Mucosa of stomach (tissue), 1 donor: ENCODE data around the gene ZNF777.
A peak's percentile ranks its signal among the peaks of the same experiment; 100 is the strongest.

ENCODE experiments used
- H3K27me3 ChIP-seq: one replicate; pipeline ENCODE4 v1.7.0; 2013; ENCODE audit warnings: mild to moderate bottlenecking, low read length; ENCODE audit not compliant: control insufficient read depth, insufficient read depth
- H3K36me3 ChIP-seq: one replicate; pipeline ENCODE4 v1.7.0; 2013; ENCODE audit warnings: low read length; ENCODE audit not compliant: control insufficient read depth, insufficient read depth
- H3K4me1 ChIP-seq: one replicate; pipeline ENCODE4 v1.7.0; 2013; ENCODE audit warnings: mild to moderate bottlenecking, low read length; ENCODE audit not compliant: control insufficient read depth, insufficient read depth
- H3K4me3 ChIP-seq: one replicate; pipeline ENCODE4 v1.7.0; 2013; ENCODE audit warnings: low read length
- H3K9ac ChIP-seq: one replicate; pipeline ENCODE4 v1.7.0; 2013; ENCODE audit warnings: mild to moderate bottlenecking, low read length, moderate library complexity
- H3K9me3 ChIP-seq: one replicate; pipeline ENCODE4 v1.7.0; 2013; ENCODE audit warnings: mild to moderate bottlenecking, low read length, moderate library complexity; ENCODE audit not compliant: control insufficient read depth
- donor health status: Pancreatic carcinoma.

The ZNF777 gene

GRCh38 chr7:149442924-149443323, 17.9 kb downstream of the ZNF777 start:
- Histone ChIP-seq H3K9me3 (no peaks in the 10 kb centered on the region), H3K27me3 (no peaks in the 10 kb centered on the region), H3K9ac (no peak overlapping the region), H3K36me3 (peaks cover 11% of the 10 kb centered on the region), H3K4me1 (no peaks in the 10 kb centered on the region), H3K4me3 (no peak overlapping the region)

GRCh38 chr7:149440222-149440621, 20.6 kb downstream of the ZNF777 start:
- Histone ChIP-seq H3K4me1 (no peaks in the 10 kb centered on the region), H3K9ac (no peak overlapping the region), H3K27me3 (no peaks in the 10 kb centered on the region), H3K4me3 (no peak overlapping the region), H3K36me3 (peaks cover 5% of the 10 kb centered on the region), H3K9me3 (no peaks in the 10 kb centered on the region)

GRCh38 chr7:149436358-149436757, 24.5 kb downstream of the ZNF777 start:
- Histone ChIP-seq H3K9me3 (no peaks in the 10 kb centered on the region), H3K9ac (no peak overlapping the region), H3K4me3 (no peak overlapping the region), H3K36me3 (no peaks in the 10 kb centered on the region), H3K27me3 (no peaks in the 10 kb centered on the region), H3K4me1 (no peaks in the 10 kb centered on the region)

- Histone ChIP-seq H3K9me3 (no peaks in the 10 kb centered on the region), H3K9ac (no peak overlapping the region), H3K4me3 (no peak overlapping the region), H3K4me1 (no peaks in the 10 kb centered on the region), H3K27me3 (no peaks in the 10 kb centered on the region), H3K36me3 (no peaks in the 10 kb centered on the region)
Observed at GRCh38 chr7:149433124-149433523, 27.7 kb downstream of the ZNF777 start.

- Histone ChIP-seq H3K9me3 (no peaks in the 10 kb centered on the region), H3K4me1 (no peaks in the 10 kb centered on the region), H3K9ac (no peak overlapping the region), H3K36me3 (no peaks in the 10 kb centered on the region), H3K27me3 (no peaks in the 10 kb centered on the region), H3K4me3 (no peak overlapping the region)
Observed at GRCh38 chr7:149432121-149432691, 28.7 kb downstream of the ZNF777 start.

- Histone ChIP-seq H3K36me3 (no peaks in the 10 kb centered on the region), H3K4me3 (no peak overlapping the region), H3K9me3 (no peaks in the 10 kb centered on the region), H3K27me3 (no peaks in the 10 kb centered on the region), H3K4me1 (no peaks in the 10 kb centered on the region), H3K9ac (no peak overlapping the region)
Observed at GRCh38 chr7:149431486-149432120, 29.3 kb downstream of the ZNF777 start.

- Histone ChIP-seq H3K27me3 (no peaks in the 10 kb centered on the region), H3K4me1 (no peaks in the 10 kb centered on the region), H3K9me3 (no peaks in the 10 kb centered on the region), H3K4me3 (no peak overlapping the region), H3K9ac (no peak overlapping the region), H3K36me3 (no peaks in the 10 kb centered on the region)
Observed at GRCh38 chr7:149430192-149430591, 30.7 kb downstream of the ZNF777 start.

GRCh38 chr7:149427893-149428292, 33.0 kb downstream of the ZNF777 start:
- no peaks in the 10 kb centered on the region for H3K36me3 ChIP-seq
- H3K4me1 ChIP-seq: peaks cover under 1% of the 10 kb centered on the region
- H3K27me3 ChIP-seq: no peaks in the 10 kb centered on the region
- no peak overlapping the region for H3K9ac ChIP-seq
- H3K4me3 ChIP-seq: no peak overlapping the region
- H3K9me3 ChIP-seq: no peaks in the 10 kb centered on the region

GRCh38 chr7:149427096-149427680, 33.7 kb downstream of the ZNF777 start:
- no peak overlapping the region for H3K9ac ChIP-seq
- H3K9me3 ChIP-seq: no peaks in the 10 kb centered on the region
- H3K27me3 ChIP-seq: no peaks in the 10 kb centered on the region
- no peak overlapping the region for H3K4me3 ChIP-seq
- peaks cover 5% of the 10 kb centered on the region for H3K4me1 ChIP-seq
- H3K36me3 ChIP-seq: no peaks in the 10 kb centered on the region

- H3K27me3 ChIP-seq: no peaks in the 10 kb centered on the region
- peak overlapping the region; percentile 64 for H3K9ac ChIP-seq
- H3K4me1 ChIP-seq: peaks cover 5% of the 10 kb centered on the region
- H3K36me3 ChIP-seq: no peaks in the 10 kb centered on the region
- peak overlapping the region; percentile 41 for H3K4me3 ChIP-seq
- no peaks in the 10 kb centered on the region for H3K9me3 ChIP-seq
Observed at GRCh38 chr7:149423449-149424110, 37.3 kb downstream of the ZNF777 start.

GRCh38 chr7:149422914-149423301, 38.0 kb downstream of the ZNF777 start:
- Histone ChIP-seq H3K4me1 (peaks cover 5% of the 10 kb centered on the region), H3K9ac (peak overlapping the region; percentile 64), H3K27me3 (no peaks in the 10 kb centered on the region), H3K9me3 (no peaks in the 10 kb centered on the region), H3K4me3 (peak overlapping the region; percentile 41), H3K36me3 (no peaks in the 10 kb centered on the region)

GRCh38 chr7:149422162-149422913, 38.5 kb downstream of the ZNF777 start:
- Histone ChIP-seq H3K27me3 (no peaks in the 10 kb centered on the region), H3K36me3 (no peaks in the 10 kb centered on the region), H3K4me1 (peaks cover 5% of the 10 kb centered on the region), H3K9ac (peak overlapping the region; percentile 64), H3K9me3 (no peaks in the 10 kb centered on the region), H3K4me3 (peak overlapping the region; percentile 63)
